HG03108 (cell line): ENCODE data around the gene RERE.

Experiments
- ATAC-seq: cut with Tn5 transposase; IDR thresholded peaks from one replicate; pipeline ENCODE4 v1.9.1; 2021; ENCODE audit warnings: moderate library complexity; ENCODE audit not compliant: unreplicated experiment

RERE gene

DNA sequence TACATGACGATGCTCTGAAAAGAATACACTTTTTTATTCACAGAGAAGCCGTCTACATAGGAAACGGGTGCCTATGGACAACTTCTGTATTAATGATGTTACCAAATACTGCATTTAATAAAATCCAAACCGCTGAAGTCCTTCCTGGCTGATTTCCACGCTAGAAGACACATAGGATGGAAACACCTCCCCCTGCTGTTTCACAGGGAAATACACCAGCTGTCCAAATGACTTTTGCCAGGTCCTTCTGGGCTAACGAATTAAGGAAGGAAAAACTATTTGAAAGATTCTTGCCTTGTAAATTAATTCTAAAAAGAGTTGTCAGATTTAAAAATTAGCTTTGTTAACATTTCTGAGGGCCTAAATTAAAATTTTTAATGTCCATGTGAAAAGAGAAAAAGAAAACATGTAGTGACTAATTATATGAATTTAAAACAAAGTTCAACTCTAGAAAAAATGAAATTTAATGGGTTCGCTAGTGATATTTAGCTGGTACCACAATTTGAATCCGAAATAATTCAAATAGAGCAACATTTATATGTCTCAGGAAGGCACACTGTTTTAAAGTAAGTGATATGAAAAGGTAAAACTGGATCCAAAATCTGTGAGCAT is 146.0 kb downstream of the RERE start:
- ATAC-seq = no peak

DNA sequence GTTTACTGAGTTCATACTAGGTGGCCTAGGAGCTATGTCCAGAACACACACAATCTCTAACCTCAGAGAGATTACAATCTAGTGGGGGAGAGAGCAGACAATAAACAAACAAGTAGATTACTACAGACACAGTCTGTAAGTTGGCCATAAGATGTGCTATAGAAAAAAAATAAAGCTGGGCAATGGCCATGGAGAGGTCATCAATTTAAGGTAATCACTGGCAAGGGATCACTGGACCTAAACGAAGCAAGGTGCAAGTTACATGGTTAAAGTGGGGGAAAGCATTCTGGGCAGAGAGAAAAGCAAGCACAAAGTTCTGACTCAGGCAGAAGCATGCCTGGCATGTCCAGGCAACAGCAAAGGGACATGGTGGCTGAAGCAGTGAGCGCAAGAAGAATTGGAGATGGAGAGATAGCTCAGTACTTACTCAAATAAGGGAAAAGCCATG is 147.0 kb downstream of the RERE start:
- no peak for ATAC-seq

DNA sequence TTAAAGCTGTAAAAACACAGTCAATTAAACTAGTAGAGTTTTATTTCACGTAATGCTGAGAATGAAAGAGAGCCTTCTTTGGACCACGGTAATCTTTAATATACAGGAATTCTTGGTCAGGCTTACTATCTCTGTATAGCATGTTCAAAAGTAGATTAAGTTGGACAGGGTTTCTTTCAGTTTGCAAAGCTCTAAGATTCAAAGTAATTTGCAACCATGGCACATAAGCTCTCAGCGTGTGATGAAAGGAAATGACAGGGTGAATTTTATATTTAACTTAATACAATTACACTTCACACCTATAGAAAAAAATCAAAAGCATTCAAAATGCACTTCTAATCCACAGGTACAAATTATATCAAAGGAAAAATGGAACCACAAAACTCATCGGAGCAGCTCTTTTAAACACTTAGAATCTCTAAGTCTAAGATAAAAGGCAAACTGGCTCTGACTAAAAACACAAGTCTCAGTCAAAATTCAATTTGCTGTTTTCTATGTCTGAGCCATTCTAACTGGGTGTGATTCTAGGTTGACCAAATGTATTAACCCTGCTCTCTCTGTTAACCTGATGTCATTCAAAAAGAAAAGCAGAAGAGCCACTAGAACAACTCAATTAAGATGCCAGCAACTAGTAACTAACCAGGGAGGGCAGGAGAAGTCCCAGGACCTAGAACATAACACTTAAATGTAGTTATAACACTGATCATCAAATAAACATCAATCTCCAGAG is 147.7 kb downstream of the RERE start:
- no peak for ATAC-seq

- ATAC-seq = no peak
Observed at GRCh38 chr1:8667869-8668594, 149.4 kb downstream of the RERE start.

DNA sequence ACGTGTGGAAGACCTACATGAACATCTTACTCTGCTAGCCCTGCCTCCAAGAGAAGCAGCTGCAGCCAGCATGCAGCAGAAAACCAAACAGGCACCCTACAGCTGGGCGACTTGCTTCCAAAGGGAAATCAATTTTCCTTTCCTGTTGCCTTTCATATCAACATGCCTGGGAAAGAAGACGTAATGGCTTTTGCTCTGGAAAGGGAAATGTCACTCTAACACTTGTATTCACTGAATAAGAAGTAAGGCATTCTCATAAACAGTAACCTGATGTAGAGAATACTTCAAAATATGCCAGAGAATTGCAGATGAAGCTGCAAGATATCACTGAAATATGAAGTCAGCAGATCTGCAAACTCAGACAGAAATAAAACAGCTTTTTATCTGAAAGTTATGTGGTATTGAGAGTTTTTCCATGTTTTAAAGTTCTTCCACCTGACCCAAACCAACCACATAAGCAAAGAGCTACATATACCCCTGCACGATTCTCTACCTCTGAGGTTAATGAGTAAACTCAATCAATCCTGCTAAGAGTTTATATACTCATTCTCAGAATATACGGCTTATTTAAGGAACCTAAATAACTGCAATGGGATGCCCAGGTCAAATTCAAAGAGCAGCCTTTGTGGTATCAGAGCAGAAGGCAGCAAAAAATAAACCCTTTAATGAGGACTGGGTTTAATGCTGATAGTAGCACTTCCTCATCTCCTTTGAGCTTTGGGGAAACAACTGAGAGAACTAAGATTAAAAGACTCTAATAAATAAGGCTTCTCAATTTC is 150.9 kb downstream of the RERE start:
- ATAC-seq = no peak

DNA sequence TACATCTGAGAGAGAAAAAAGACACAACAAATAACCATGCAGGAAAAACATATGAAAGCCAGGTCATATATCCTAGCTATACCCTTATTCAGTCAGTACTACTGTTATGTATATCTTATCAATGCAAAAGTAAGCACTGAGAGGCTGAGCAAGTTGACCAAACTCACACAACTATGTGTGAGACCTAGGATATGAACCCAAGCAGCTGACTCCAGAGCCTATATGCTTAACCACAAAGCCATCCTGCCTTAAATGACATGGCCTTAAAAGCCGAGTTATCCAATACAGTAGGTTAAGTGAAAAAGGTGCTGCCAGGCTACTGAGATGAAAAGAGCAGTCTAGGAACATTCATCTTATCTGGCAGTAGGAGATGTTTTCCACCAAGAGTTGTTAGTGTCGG is 151.6 kb downstream of the RERE start:
- ATAC-seq = no peak

- ATAC-seq = no peak
Observed at GRCh38 chr1:8664887-8665286, 152.6 kb downstream of the RERE start.

- no peak for ATAC-seq
Observed at GRCh38 chr1:8663915-8664329, 153.5 kb downstream of the RERE start.

GRCh38 chr1:8663090-8663802 is 154.2 kb downstream of the RERE start:
- no peak for ATAC-seq

DNA sequence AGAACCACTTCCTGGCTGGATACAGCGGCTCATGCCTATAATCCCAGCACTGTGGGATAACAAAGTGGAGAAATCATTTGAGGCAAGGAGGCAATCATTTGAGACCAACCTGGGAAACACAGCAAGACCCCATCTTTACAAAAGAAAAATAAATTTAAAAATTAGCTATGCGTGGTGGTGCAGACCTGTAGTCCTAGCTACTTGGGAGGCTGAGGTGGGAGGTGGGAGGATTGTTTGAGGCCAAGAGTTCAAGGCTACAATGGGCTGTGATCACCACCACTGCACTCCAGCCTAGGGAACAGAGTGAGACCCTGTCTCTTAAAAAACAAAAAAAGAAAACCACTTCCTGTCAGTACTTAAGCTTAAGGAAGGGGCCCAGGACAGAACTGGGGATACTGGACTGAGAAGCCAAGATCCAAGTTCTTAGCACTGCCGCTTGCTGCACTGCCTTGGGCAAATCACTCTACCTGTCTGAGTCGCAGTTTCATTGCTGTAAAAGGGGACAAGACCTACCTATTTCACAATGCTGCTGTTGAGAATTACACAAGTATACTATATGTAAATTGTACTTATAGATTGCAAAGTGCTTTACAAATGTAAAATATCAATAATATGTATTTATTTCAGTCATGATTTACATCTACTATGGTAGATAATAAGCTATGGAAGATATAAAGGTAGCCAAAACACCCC is 154.9 kb downstream of the RERE start:
- ATAC-seq = no peak

DNA sequence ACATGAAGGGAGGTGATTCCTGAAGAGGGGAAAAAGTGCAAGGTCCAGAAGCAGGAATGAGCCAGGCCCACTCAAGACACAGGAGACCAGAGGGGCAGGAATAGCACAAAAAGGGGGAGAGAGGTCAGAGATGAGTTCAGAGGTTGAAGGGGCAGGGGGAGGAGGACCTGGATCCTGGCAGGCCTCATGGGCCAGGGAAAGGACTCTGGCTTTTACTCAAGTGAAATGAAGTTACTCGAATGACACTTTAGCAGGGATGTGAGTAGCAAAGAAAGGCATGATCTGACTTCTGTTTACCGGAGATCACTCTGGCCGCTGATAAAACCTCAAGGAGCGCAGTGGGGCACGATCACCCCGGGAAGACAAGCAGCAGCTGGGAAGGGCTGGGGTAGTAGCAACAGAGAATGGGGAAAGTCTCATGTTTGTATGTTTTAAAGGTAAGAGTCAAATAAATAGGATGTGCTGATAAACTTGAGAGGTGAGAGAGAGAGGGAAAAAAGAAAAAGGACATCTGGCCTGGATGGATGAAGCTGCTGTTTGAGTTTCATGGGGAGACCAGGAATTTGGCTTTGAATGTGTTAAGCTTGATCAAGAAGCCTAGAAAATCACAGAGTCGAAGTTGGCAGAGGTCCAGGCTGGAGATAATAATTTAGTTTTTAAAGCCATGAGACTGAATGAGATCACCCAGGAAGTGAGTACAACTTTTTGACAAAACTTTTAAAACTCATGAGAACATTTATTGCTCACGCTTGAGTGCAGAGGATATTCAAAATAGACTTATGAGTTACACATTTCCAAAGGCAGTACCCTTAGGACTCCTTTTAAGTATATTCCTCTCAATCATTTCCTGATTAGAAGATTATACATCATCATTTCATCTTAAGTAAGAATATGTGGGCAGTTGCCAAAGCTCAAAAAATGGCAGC is 156.0 kb downstream of the RERE start:
- no peak for ATAC-seq

DNA sequence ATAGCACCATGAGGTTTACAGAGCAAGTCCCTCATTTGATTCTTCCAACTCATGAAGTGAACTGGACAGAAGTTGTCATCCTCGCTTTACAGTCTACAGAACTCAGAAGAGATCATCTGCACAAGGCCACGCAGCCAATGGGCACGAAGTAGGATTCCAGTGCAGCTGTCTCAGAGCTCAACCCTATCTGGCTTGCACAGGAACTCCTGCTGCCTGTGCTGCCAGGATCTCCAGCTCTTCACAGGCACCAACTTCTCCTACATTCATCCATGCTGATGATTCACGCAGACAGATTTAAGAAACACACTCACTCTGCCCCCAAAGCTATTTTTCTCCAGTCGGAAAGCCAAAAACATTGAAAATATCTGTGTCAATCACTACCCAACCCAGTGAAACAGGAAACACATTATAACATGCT is 157.0 kb downstream of the RERE start:
- ATAC-seq = no peak

GRCh38 chr1:8659593-8659992 is 157.8 kb downstream of the RERE start:
- no peak for ATAC-seq

- ATAC-seq = no peak
Observed at GRCh38 chr1:8653878-8654277, 163.6 kb downstream of the RERE start.

DNA sequence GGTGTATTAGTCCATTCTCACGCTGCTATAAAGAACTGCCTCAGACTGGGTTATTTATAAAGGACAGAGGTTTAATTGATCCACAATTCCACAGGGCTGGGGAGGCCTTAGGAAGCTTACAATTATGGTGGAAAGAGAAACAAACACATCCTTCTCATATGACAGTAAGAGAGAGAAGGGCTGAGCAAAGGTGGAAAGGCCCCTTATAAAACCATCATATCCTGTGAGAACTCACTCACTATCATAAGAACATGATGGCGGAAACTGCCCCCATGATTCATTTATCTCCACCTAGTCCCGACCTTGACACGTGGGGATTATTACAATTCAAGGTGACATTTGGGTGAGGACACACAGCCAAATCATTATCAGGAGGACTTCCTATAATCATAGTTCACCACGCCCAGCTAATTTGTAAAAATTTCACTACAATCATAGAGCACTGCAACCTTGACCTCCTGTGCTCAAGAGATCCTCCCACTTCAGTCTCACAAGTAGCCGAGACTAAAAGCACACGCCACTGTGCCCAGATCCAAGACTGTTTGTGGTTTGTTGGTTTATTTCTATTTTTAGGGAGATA is 164.9 kb downstream of the RERE start:
- ATAC-seq = no peak

- ATAC-seq = no peak
Observed at GRCh38 chr1:8651962-8652361, 165.5 kb downstream of the RERE start.

DNA sequence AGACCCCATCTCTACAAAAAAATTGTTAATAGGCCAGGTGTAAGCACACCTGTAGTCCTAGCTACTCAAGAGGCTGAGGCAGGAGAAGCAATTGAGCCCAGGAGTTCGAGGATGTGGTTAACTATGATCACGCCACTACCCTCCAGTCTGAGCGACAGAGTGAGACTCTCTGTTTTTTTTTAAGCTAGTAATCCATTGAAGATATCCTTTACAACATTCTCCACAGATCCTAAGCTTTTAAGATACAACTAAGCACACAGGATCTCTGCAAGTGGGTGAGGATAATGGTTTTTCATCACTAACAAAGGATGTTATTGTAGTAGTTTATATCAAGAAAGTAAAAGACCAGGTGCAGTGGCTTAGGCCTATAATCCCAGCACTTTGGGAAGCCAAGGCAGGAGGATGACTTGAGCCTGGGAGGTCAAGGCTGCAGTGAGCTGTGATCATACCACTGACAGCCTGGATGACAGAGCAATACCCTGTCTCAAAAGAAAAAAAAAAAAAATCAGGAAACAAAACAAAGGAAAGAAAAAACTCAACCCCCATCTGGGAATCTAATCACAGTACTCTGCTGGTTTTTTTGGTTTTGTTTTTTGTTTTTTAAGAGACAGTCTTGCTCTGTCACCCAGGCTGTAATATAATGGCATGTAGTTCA is 166.1 kb downstream of the RERE start:
- no peak for ATAC-seq

- no peak for ATAC-seq
Observed at GRCh38 chr1:8649875-8650274, 167.6 kb downstream of the RERE start.
